H9 (cell line): ENCODE results near the gene TECPR2. TPM values are rescaled to one million over a fixed set of nuclear protein-coding genes. Genes with fewer than 3 reads are reported as not detected.
"Not testable (repeated sequence)": the region's sequence is repeated elsewhere in the genome, so short reads cannot be mapped to it uniquely, and the experiment has no call there.

Source experiments
- DNase-seq: peaks from one replicate; pipeline ENCODE4 v3.0.0-alpha.2; 2017
- H2AFZ ChIP-seq: one replicate; pipeline ENCODE4 v1.6.1; 2013; ENCODE audit warnings: mild to moderate bottlenecking, low read length, control low read depth, moderate library complexity
- H2AK5ac ChIP-seq: 2 replicates; pipeline ENCODE4 v1.6.1; 2013; ENCODE audit warnings: low read length, control low read depth, mixed read lengths; ENCODE audit not compliant: insufficient read length
- H2BK120ac ChIP-seq: one replicate; pipeline ENCODE4 v1.6.1; 2013; ENCODE audit warnings: low read depth, mild to moderate bottlenecking, low read length, control low read depth, inconsistent platforms; ENCODE audit not compliant: poor library complexity, severe bottlenecking
- H2BK12ac ChIP-seq: 2 replicates; pipeline ENCODE4 v1.6.1; 2013; ENCODE audit warnings: low read length, control low read depth, mixed read lengths, low read depth; ENCODE audit not compliant: insufficient read length
- H2BK15ac ChIP-seq: 2 replicates; pipeline ENCODE4 v1.6.1; 2013; ENCODE audit warnings: low read depth, low read length, control low read depth
- H2BK20ac ChIP-seq: one replicate; pipeline ENCODE4 v1.6.1; 2013; ENCODE audit warnings: low read depth, mild to moderate bottlenecking, low read length, control low read depth, inconsistent platforms; ENCODE audit not compliant: poor library complexity, severe bottlenecking
- H2BK5ac ChIP-seq: 2 replicates; pipeline ENCODE4 v1.6.1; 2013; ENCODE audit warnings: low read length, control low read depth, mixed read lengths; ENCODE audit not compliant: insufficient read length
- H3K14ac ChIP-seq: 2 replicates; pipeline ENCODE4 v1.6.1; 2013; ENCODE audit warnings: low read length, control low read depth; ENCODE audit not compliant: insufficient read depth
- H3K18ac ChIP-seq: 2 replicates; pipeline ENCODE4 v1.6.1; 2013; ENCODE audit warnings: low read depth, mild to moderate bottlenecking, mixed read lengths, low read length, control low read depth; ENCODE audit not compliant: insufficient read length
- H3K23ac ChIP-seq: 2 replicates; pipeline ENCODE4 v1.6.1; 2013; ENCODE audit warnings: low read length, control low read depth, mixed read lengths, low read depth; ENCODE audit not compliant: insufficient read length
- H3K23me2 ChIP-seq: 2 replicates; pipeline ENCODE4 v1.6.1; 2013; ENCODE audit warnings: low read depth, mild to moderate bottlenecking, mixed read lengths, low read length, control low read depth; ENCODE audit not compliant: insufficient read length, poor library complexity, severe bottlenecking
- H3K27ac ChIP-seq: 2 replicates; pipeline ENCODE4 v1.5.1; 2013; ENCODE audit warnings: low read length, control low read depth, mixed read lengths, low read depth; ENCODE audit not compliant: insufficient read length
- H3K27me3 ChIP-seq: 2 replicates; pipeline ENCODE4 v1.6.1; 2013; ENCODE audit warnings: low read length, control low read depth, inconsistent platforms; ENCODE audit not compliant: insufficient read depth
- H3K4ac ChIP-seq: 2 replicates; pipeline ENCODE4 v1.6.1; 2013; ENCODE audit warnings: low read depth, mild to moderate bottlenecking, control low read depth, inconsistent platforms, low read length, moderate library complexity
- H3K4me1 ChIP-seq: 2 replicates; pipeline ENCODE4 v1.6.1; 2013; ENCODE audit warnings: low read length, control low read depth, inconsistent platforms; ENCODE audit not compliant: insufficient read depth
- H3K4me2 ChIP-seq: 2 replicates; pipeline ENCODE4 v1.6.1; 2013; ENCODE audit warnings: low read length, control low read depth, mixed read lengths; ENCODE audit not compliant: insufficient read length, insufficient read depth
- H3K56ac ChIP-seq: 2 replicates; pipeline ENCODE4 v1.6.1; 2013; ENCODE audit warnings: low read depth, mild to moderate bottlenecking, mixed read lengths, low read length, control low read depth; ENCODE audit not compliant: insufficient read length
- H3K79me1 ChIP-seq: 2 replicates; pipeline ENCODE4 v1.6.1; 2013; ENCODE audit warnings: low read depth, mild to moderate bottlenecking, moderate library complexity, low read length, control low read depth, inconsistent platforms; ENCODE audit not compliant: insufficient read depth, poor library complexity, severe bottlenecking
- H3K79me2 ChIP-seq: 2 replicates; pipeline ENCODE4 v1.6.1; 2013; ENCODE audit warnings: low read length, control low read depth, inconsistent platforms; ENCODE audit not compliant: insufficient read depth
- H3K9ac ChIP-seq: 2 replicates; pipeline ENCODE4 v1.6.1; 2013; ENCODE audit warnings: low read length, control low read depth, mixed read lengths; ENCODE audit not compliant: insufficient read length; ENCODE audit errors: extremely low read depth
- H3K9me3 ChIP-seq: one replicate; pipeline ENCODE4 v1.6.1; 2013; ENCODE audit warnings: low read depth, low read length, inconsistent platforms; ENCODE audit not compliant: control insufficient read depth
- H3T11ph ChIP-seq: one replicate; pipeline ENCODE4 v1.6.1; 2013; ENCODE audit warnings: mild to moderate bottlenecking, low read length, control low read depth, inconsistent platforms
- H4K20me1 ChIP-seq: one replicate; pipeline ENCODE4 v1.6.1; 2013; ENCODE audit not compliant: control insufficient read depth, insufficient read length, insufficient read depth
- H4K5ac ChIP-seq: 2 replicates; pipeline ENCODE4 v1.6.1; 2013; ENCODE audit warnings: low read depth, mild to moderate bottlenecking, mixed read lengths, low read length, control low read depth; ENCODE audit not compliant: insufficient read length
- H4K8ac ChIP-seq: replicated peaks from 2 replicates; pipeline ENCODE4 v1.6.1; 2013; ENCODE audit warnings: low read length, control low read depth, mixed read lengths, low read depth; ENCODE audit not compliant: insufficient read length
- H4K91ac ChIP-seq: 2 replicates; pipeline ENCODE4 v1.6.1; 2013; ENCODE audit warnings: low read depth, mild to moderate bottlenecking, moderate library complexity, mixed read lengths, low read length, control low read depth; ENCODE audit not compliant: insufficient read length
- H3K27ac Mint-ChIP-seq, 3 experiments: 2 replicates in 2 of 3; 3 replicates in 1 of 3; pipeline ENCODE4 v1.8.0; 2020 to 2021; ENCODE audit warnings: mixed read lengths in 3 of 3, mild to moderate bottlenecking in 1 of 3, moderate library complexity in 1 of 3
- H3K27me3 Mint-ChIP-seq: 2 replicates; pipeline ENCODE4 v1.8.0; 2021; ENCODE audit warnings: low read depth, mild to moderate bottlenecking, moderate library complexity, mixed read lengths
- H3K36me3 Mint-ChIP-seq, 3 experiments: 2 replicates in 2 of 3; 3 replicates in 1 of 3; pipeline ENCODE4 v1.8.0; 2020 to 2021; ENCODE audit warnings: low read depth in 3 of 3, mixed read lengths in 3 of 3; ENCODE audit not compliant: insufficient read depth in 1 of 3
- H3K4me1 Mint-ChIP-seq, 2 experiments: 2 replicates each; pipeline ENCODE4 v1.8.0; 2020; ENCODE audit warnings: mixed read lengths in 2 of 2
- H3K4me3 Mint-ChIP-seq, 2 experiments: 2 replicates in 1 of 2; 3 replicates in 1 of 2; pipeline ENCODE4 v1.8.0; 2020 to 2021; ENCODE audit warnings: mild to moderate bottlenecking in 2 of 2, mixed read lengths in 2 of 2, moderate library complexity in 1 of 2
- H3K9me3 Mint-ChIP-seq, 2 experiments: 2 replicates in 1 of 2; 3 replicates in 1 of 2; pipeline ENCODE4 v1.8.0; 2020; ENCODE audit warnings: mild to moderate bottlenecking in 2 of 2, mixed read lengths in 2 of 2, moderate library complexity in 1 of 2
- whole genome bisulfite sequencing: extraction: QIAGEN DNeasy Blood & Tissue Kit; methylation state at CpG from one replicate; pipeline ENCODE4 v1.1.7; 2013; ENCODE audit warnings: missing lambda C conversion rate, low lambda C conversion rate, mixed read lengths; ENCODE audit not compliant: insufficient read length; ENCODE audit errors: extremely low coverage; 5-methylcytosine and 5-hydroxymethylcytosine counted together
- total RNA-seq: library from RNA; stranded (reverse); gene quantifications from 2 replicates; pipeline ENCODE4 v1.2.1, GENCODE V29; 2021
- TF ChIP-seq, protein P1 (sequence below): fragments of 200-600 bp; sonication (generic); conservative IDR thresholded peaks from 3 replicates; pipeline ENCODE4 v1.8.0; 2021; ENCODE audit warnings: antibody characterized with exemption, mild to moderate bottlenecking

Gene TECPR2
- total RNA-seq, 1 experiment from 2014 or later, result 15.4 TPM

DNA sequence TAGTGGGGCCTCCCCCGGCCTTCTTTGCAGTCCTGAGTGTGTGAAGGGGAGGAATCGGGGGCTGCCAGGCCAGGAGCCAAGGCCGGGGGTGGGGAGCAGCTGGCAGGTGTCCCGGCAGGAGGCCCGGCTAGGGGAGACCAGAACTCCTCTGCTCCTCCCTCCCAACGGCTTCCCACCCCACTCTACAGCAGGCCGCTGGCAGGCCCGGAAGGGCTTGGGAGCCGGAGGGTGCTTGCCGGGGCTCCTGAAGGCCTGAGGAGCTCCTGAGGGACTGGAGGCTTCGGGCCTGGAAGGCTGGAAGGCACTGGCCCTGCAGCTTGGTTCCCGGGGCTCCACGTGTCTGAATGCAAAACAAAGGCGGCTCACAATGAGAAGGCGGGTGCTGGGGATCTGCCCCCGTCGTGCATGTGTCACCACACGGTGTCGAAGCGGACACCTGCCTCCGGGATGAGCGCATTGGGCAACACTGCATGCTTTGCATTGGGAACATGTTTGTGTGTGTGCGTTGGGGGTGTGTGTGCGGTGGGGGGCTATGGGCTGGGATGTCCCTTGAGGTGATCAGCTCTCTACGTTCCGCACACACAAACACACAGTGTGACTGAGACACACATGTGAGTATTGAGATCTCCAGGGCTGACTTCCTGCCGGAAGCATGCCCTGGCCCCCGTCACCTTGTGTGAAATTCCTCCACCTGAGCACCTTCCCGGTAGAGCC is 177.7 kb downstream of the TECPR2 start:
- Mint-ChIP-seq H3K27ac (no peak overlapping the region), H3K27me3 (peaks cover 9% of the 10 kb centered on the region), H3K9me3 (no peaks in the 10 kb centered on the region), H3K4me3 (no peak overlapping the region), H3K4me1 (peaks cover 15 to 20% of the 10 kb centered on the region in 2 experiments), H3K36me3 (no peaks in the 10 kb centered on the region)
- Histone ChIP-seq H3K9ac (no peak overlapping the region), H4K91ac (no peak overlapping the region), H4K20me1 (no peaks in the 10 kb centered on the region), H2BK12ac (no peak overlapping the region), H4K8ac (no peak overlapping the region), H3K4ac (no peak overlapping the region), H3T11ph (no peak overlapping the region), H3K23me2 (no peaks in the 10 kb centered on the region), H3K79me1 (no peaks in the 10 kb centered on the region), H3K27me3 (no peaks in the 10 kb centered on the region), H3K27ac (no peak overlapping the region), H3K4me1 (no peaks in the 10 kb centered on the region), H3K23ac (no peak overlapping the region), H2BK15ac (no peak overlapping the region), H3K9me3 (no peaks in the 10 kb centered on the region), H3K14ac (no peak overlapping the region; the same call in 1 of the 2 replicates), H2AFZ (no peak overlapping the region), H2BK120ac (no peak overlapping the region), H2BK20ac (no peak overlapping the region), H3K79me2 (no peaks in the 10 kb centered on the region), H2AK5ac (no peak overlapping the region), H3K56ac (no peak overlapping the region), H3K4me2 (no peak overlapping the region), H2BK5ac (no peak overlapping the region), H4K5ac (no peak overlapping the region), H3K18ac (no peak overlapping the region)
- no peak for DNase-seq
- WGBS, result no CpG with 5 or more reads among the region's 29 CpGs
- TF ChIP-seq, protein P1, sequence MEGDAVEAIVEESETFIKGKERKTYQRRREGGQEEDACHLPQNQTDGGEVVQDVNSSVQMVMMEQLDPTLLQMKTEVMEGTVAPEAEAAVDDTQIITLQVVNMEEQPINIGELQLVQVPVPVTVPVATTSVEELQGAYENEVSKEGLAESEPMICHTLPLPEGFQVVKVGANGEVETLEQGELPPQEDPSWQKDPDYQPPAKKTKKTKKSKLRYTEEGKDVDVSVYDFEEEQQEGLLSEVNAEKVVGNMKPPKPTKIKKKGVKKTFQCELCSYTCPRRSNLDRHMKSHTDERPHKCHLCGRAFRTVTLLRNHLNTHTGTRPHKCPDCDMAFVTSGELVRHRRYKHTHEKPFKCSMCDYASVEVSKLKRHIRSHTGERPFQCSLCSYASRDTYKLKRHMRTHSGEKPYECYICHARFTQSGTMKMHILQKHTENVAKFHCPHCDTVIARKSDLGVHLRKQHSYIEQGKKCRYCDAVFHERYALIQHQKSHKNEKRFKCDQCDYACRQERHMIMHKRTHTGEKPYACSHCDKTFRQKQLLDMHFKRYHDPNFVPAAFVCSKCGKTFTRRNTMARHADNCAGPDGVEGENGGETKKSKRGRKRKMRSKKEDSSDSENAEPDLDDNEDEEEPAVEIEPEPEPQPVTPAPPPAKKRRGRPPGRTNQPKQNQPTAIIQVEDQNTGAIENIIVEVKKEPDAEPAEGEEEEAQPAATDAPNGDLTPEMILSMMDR, result no peak

DNA sequence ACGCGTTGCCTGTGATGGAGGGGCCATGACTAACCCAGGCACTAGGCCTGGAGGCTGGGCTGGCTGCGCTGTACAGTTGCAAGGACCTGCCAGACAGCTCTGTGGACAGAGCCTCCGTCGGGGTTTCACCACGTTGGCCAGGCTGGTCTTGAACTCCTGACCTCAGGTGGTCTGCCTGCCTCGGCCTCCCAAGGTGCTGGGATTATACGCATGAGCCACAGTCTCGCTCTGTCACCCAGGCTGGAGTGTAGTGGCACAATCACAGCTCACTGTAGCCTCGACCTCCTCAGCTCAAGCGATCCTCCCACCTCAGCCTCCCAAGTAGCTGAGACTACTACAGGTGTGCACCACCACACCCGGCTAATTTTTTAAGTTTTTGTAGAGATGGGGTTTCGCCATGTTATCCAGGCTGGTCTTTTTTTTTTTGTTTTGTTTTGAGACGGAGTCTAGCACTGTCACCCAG is 178.3 kb downstream of the TECPR2 start:
- H3K18ac ChIP-seq, DNase-seq, H3K9ac ChIP-seq, H2BK120ac ChIP-seq, H2BK5ac ChIP-seq, H3K4ac ChIP-seq, H4K20me1 ChIP-seq, H2BK15ac ChIP-seq, H3K23me2 ChIP-seq, H3K27ac ChIP-seq, H3T11ph ChIP-seq, H3K56ac ChIP-seq, H4K8ac ChIP-seq, H3K14ac ChIP-seq, H3K9me3 Mint-ChIP-seq, H3K9me3 ChIP-seq, H2BK12ac ChIP-seq, H3K4me1 ChIP-seq, H3K23ac ChIP-seq, H2BK20ac ChIP-seq, H4K5ac ChIP-seq, H3K79me1 ChIP-seq, H3K27ac Mint-ChIP-seq, H4K91ac ChIP-seq, H3K36me3 Mint-ChIP-seq, H2AK5ac ChIP-seq, H3K27me3 ChIP-seq, H3K79me2 ChIP-seq, H3K4me2 ChIP-seq, H3K4me3 Mint-ChIP-seq, H2AFZ ChIP-seq: not testable (repeated sequence)
- Mint-ChIP-seq H3K27me3 (peaks cover 13% of the 10 kb centered on the region), H3K4me1 (peaks cover 21 to 26% of the 10 kb centered on the region in 2 experiments)
- WGBS, result no CpG with 5 or more reads among the region's 14 CpGs
